ENCODE measurements around the gene ODAD3. TPM values are rescaled to one million over a fixed set of nuclear protein-coding genes. Genes with fewer than 3 reads are reported as not detected.

The ODAD3 gene
- total RNA-seq, 1 experiment from 2014 or later, result 0.52 TPM

DNA sequence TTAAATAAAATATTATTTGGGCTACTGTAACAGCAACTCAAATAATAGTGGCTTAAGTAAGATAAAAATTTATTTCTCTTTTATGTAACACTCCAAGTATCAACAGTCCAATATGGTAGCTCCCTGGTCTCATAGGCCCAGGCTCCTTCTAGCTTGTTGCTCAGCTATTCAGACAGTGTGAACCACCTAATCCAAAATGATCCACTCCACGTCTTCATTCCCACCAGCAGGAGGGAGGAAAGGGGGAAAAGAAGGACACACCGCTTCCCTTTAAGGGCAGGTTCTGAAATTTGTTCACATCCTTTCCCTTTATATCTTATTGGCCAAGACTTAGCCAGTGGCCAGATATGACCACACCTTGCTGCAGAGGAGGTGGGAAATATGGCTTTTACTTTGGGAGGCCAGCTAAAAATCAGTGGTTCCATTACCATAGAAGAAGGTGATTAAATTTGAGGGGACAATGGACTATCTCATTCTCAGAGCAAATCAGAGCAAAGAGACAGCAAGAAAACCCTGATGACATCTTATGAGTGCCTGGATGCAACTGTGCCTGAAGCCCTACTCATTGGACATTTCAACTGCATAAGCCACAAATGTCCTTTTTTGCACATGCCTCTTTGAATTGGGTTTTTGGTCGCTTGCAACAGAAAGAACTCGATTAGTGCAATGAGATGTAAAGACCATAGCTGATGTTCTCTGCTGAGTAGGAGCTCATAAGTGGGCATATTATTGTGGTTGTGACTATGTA, 43.8 kb downstream of the ODAD3 start:
- TF ChIP-seq POLR2A (IDR thresholded peaks at IDR 0.05; ENCODE audit: borderline replicate concordance, extremely low read depth, insufficient read depth, insufficient read length) (no peak), FOSL1 (IDR thresholded peaks at IDR 0.05; ENCODE audit: low read depth) (no peak), RAD21 (IDR thresholded peaks at IDR 0.05; ENCODE audit: low read depth) (no peak), ZFX (IDR thresholded peaks at IDR 0.05) (no peak), ZBTB33 (IDR thresholded peaks at IDR 0.05; ENCODE audit: extremely low read depth, insufficient replicate concordance, low read length) (no peak), CEBPB (IDR thresholded peaks at IDR 0.05; ENCODE audit: low read depth) (no peak), SRF (IDR thresholded peaks at IDR 0.05; ENCODE audit: low read depth) (no peak), ZNF274 (IDR thresholded peaks at IDR 0.05; ENCODE audit: low read depth, low read length) (no peak)
- no TSS peak for BruUV-seq (replicated peaks)

More for the DNA sequence above, 43.8 kb downstream of the ODAD3 start:
- peak; percentile 59; the same call in 1 of the 2 replicates for ATAC-seq
- POLR2A ChIA-PET, result interaction anchor here (0.8 kb wide), 2 partner anchors 10 to 28 kb away, joined by 3 to 4 read pairs; no protein-coding TSS in a partner anchor
- H3K27ac ChIP-seq (ENCODE audit: low read depth, low read length), result no peak overlapping the region
- no peak overlapping the region for H3K4me3 ChIP-seq (replicated peaks in 1 of 2; ENCODE audit: low read depth in 1 of 2, low read length in 2 of 2)
- DNase-seq (ENCODE audit: low read depth, low spot score), result no peak
- no peaks in the 10 kb centered on the region for H3K9me2 ChIP-seq (ENCODE audit: insufficient read depth)
- H3K4me2 ChIP-seq (ENCODE audit: low read length), result no peak overlapping the region
- no peak overlapping the region for H2AFZ ChIP-seq (ENCODE audit: low read depth, low read length, poor library complexity, severe bottlenecking)
- no peak overlapping the region for H3K9ac ChIP-seq (ENCODE audit: low read length)
- no peaks in the 10 kb centered on the region for H3K9me3 ChIP-seq (ENCODE audit: control insufficient read depth in 1 of 2, insufficient read depth in 1 of 2, low read depth in 1 of 2, low read length in 2 of 2)
- CTCF ChIA-PET, result interaction anchor here (0.6 to 1.8 kb wide), 3 partner anchors 8 to 10 kb away, joined by 3 to 10 read pairs (median 4); no protein-coding TSS in a partner anchor
- H3K27me3 ChIP-seq (ENCODE audit: insufficient read depth, low read length), result no peaks in the 10 kb centered on the region
- H3K79me2 ChIP-seq (ENCODE audit: insufficient read depth, low read length), result no peaks in the 10 kb centered on the region
- H3K36me3 ChIP-seq (ENCODE audit: control insufficient read depth in 1 of 2, insufficient read depth in 2 of 2, low read length in 2 of 2), result peaks cover 0 to 7% of the 10 kb centered on the region in 2 experiments; a peak in 3 of 4 replicates
- no peaks in the 10 kb centered on the region for H4K20me1 ChIP-seq (ENCODE audit: insufficient read depth)
- intact Hi-C loops (cut with micrococcal nuclease), result no loop called here
- H3K4me1 ChIP-seq (ENCODE audit: control insufficient read depth in 1 of 2, insufficient read depth in 2 of 2, low read length in 2 of 2), result no peaks in the 10 kb centered on the region
- RAD21 ChIA-PET (ENCODE audit: low non-redundant PET in 1 of 2, low total read pairs in 2 of 2, uncharacterized antibody in 2 of 2, unreplicated experiment in 2 of 2), result no interaction called here
